HG03558 (cell line): Measurements from ENCODE around the gene GPR132.
"Not testable (repeated sequence)": the region's sequence is repeated elsewhere in the genome, so short reads cannot be mapped to it uniquely, and the experiment has no call there.

Source experiments
- ATAC-seq: cut with Tn5 transposase; IDR thresholded peaks from one replicate; pipeline ENCODE4 v1.9.1; 2021; ENCODE audit warnings: moderate number of reproducible peaks; ENCODE audit not compliant: unreplicated experiment; ENCODE audit errors: extremely low read depth

Gene GPR132

DNA sequence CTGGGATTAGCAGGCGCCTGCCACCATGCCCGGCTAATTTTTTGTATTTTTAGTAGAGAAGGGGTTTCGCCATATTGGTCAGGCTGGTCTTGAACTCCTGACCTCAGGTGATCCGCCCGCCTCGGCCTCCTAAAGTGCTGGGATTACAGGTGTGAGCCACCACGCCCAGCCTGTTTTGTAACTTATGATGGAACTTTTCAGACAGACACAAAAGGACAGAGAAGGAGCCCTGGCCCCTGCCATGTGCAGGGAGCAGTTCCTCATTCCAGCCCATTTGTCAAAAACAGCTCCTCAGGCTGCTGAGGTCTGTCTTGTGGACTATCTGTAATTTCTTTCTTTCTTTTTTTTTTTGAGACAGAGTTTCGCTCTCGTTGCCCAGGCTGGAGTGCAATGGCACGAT lies 1.7 kb downstream of the GPR132 start:
- not testable (repeated sequence) for ATAC-seq

DNA sequence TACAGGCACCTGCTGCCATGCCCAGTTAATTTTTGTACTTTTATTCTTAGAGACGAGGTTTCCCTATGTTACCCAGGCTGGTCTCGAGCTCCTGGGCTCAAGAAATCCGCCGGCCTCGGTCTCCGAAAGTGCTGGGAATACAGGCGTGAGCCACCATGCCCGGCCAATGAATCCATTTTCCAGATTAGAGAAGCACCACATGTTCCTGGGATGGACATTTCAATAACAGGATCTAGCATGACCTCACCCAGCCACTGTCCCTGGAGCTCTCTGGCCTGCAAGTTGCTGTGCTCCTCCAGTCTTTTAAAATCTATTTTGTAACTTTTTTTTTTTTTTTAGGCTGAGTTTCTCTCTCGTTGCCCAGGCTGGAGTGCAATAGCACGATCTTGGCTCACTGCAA lies 2.2 kb downstream of the GPR132 start:
- no peak for ATAC-seq

GRCh38 chr14:105062048-105062433 lies 3.2 kb downstream of the GPR132 start:
- no peak for ATAC-seq

DNA sequence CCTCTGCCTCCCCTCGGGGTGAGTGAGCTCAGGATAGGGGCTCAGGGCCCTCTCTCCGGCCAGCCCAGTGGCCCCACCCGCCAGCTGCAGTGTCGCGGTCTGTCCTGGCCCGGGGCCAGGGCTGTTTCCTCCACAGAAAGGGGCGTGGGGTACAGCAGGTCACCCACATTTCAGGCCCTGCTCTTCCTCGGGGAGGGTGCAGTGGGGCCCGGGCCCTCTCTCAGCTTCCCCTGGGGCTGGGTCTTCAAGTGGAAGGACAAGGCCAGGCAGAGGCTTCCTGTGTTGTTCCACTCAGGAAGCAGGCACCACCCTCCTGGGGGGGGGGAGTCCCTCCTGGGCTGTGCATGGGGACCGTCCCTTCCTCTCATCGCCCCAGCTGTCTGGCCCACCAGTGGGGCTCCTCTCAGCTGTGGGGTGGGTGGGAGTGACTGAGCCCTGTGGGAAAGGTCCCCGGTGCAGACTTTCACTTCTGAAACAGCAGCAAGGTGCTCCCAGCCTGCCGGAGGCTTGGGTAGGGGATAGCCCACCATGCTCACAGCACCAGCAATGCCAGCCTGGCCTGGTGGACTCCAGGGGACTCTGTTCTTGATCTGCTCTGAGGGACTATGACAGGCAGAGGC lies 3.7 kb downstream of the GPR132 start:
- ATAC-seq = no peak

GRCh38 chr14:105060751-105061427 lies 4.3 kb downstream of the GPR132 start:
- no peak for ATAC-seq

GRCh38 chr14:105059925-105060565 lies 5.2 kb downstream of the GPR132 start:
- no peak for ATAC-seq

- no peak for ATAC-seq
These were observed 6.0 kb downstream of the GPR132 start for GRCh38 chr14:105059035-105059924.

GRCh38 chr14:105058521-105059034 lies 6.7 kb downstream of the GPR132 start:
- no peak for ATAC-seq

DNA sequence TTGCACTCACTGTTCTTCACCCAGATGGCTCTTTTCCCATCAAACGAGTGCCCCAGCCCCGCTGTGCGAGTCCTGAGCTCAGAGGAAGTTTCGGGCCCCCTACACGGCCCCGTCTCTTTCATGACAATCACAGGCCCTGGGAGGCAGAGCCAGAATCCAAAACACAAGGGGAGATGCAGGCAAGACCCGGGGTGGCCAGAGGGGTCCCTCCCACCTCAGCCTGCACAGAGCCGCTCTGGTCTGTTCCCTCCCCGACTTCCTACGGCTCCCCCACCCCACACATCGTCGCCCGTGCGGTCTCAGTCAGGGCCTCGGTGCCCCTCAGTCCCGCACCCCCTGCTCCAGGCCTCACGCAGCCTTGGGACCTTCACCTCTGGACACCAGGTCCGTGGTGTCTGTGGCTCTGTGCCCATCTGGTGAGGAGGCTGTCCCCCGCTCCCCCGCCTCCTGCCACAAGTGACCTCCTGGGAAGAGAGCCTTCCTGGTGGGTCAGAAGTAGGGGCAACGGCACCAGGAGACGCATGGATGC lies 8.9 kb downstream of the GPR132 start:
- no peak for ATAC-seq

GRCh38 chr14:105055736-105056302 lies 9.4 kb downstream of the GPR132 start:
- no peak for ATAC-seq

DNA sequence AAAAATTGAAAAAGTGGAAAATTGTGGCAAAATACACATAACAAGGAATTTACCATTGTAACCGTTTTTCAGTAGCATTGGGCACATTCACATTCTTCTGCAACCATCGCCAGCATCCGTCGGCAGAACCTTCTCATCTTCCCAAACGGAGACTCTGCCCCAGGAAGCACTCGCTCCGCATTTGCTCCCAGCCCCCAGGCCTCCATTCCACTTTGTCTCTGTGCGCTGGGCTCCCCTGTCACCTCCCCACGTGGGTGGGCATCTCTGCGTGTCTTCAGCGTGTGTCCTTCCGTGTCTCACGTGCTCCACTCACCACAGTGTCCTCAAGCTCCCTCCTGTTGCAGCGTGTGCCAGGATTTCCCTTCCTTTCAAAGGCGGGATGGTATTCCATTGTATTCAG lies 9.9 kb downstream of the GPR132 start:
- ATAC-seq = no peak

DNA sequence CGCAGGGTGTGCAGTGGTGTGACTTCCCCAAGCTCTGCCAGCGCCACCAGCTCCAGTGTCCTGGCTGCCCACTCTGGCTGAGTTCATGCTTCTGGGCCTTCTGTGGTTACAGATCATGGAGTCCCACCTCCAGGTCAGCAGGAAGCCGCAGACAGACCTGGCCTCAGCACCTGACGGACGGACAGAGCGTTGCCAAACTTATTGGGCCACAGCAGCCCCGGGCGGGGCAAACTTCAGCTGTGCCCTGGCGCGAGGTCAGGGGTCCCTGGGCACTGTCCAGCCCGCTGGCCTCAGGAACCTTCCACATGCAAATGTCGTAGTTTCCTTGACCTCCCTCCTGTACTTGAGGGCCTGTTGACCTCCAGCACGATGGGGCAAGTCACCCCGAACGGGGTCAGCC lies 11.2 kb downstream of the GPR132 start:
- no peak for ATAC-seq

- ATAC-seq = no peak
These were observed 11.8 kb downstream of the GPR132 start for GRCh38 chr14:105053421-105053820.

DNA sequence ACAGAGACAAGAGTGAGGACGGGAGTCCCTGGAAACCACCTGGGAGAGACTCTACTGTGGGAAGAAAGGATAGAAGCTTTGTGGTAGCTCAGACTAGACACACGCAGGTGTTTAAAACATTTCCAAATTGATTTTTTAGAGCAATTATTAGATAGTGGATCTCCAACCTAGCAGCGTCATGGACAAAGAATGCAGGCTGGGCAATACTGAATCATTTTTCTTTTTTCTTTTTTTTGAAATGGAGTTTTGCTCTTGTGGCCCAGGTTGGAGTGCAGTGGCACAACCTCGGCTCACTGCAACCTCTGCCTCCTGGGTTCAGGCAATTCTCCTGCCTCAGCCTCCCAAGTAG lies 13.1 kb downstream of the GPR132 start:
- ATAC-seq = no peak

GRCh38 chr14:105051182-105052109 lies 13.8 kb downstream of the GPR132 start:
- no peak for ATAC-seq

GRCh38 chr14:105050551-105050897 lies 14.7 kb downstream of the GPR132 start:
- ATAC-seq = no peak

GRCh38 chr14:105049753-105050550 lies 15.3 kb downstream of the GPR132 start:
- ATAC-seq = no peak

- ATAC-seq = no peak
These were observed 17.8 kb downstream of the GPR132 start for GRCh38 chr14:105047283-105048016.
